H9 (cell line): ENCODE data around the gene NACA. TPM values are rescaled to one million over a fixed set of nuclear protein-coding genes. Genes with fewer than 3 reads are reported as not detected.
A peak's percentile ranks its signal among the peaks of the same experiment; 100 is the strongest.
"Not testable (repeated sequence)": the region's sequence is repeated elsewhere in the genome, so short reads cannot be mapped to it uniquely, and the experiment has no call there.

Experiments
- DNase-seq: peaks from one replicate; pipeline ENCODE4 v3.0.0-alpha.2; 2017
- H2AFZ ChIP-seq: one replicate; pipeline ENCODE4 v1.6.1; 2013; ENCODE audit warnings: mild to moderate bottlenecking, low read length, control low read depth, moderate library complexity
- H2AK5ac ChIP-seq: 2 replicates; pipeline ENCODE4 v1.6.1; 2013; ENCODE audit warnings: low read length, control low read depth, mixed read lengths; ENCODE audit not compliant: insufficient read length
- H2BK120ac ChIP-seq: one replicate; pipeline ENCODE4 v1.6.1; 2013; ENCODE audit warnings: low read depth, mild to moderate bottlenecking, low read length, control low read depth, inconsistent platforms; ENCODE audit not compliant: poor library complexity, severe bottlenecking
- H2BK12ac ChIP-seq: 2 replicates; pipeline ENCODE4 v1.6.1; 2013; ENCODE audit warnings: low read length, control low read depth, mixed read lengths, low read depth; ENCODE audit not compliant: insufficient read length
- H2BK15ac ChIP-seq: 2 replicates; pipeline ENCODE4 v1.6.1; 2013; ENCODE audit warnings: low read depth, low read length, control low read depth
- H2BK20ac ChIP-seq: one replicate; pipeline ENCODE4 v1.6.1; 2013; ENCODE audit warnings: low read depth, mild to moderate bottlenecking, low read length, control low read depth, inconsistent platforms; ENCODE audit not compliant: poor library complexity, severe bottlenecking
- H2BK5ac ChIP-seq: 2 replicates; pipeline ENCODE4 v1.6.1; 2013; ENCODE audit warnings: low read length, control low read depth, mixed read lengths; ENCODE audit not compliant: insufficient read length
- H3K14ac ChIP-seq: 2 replicates; pipeline ENCODE4 v1.6.1; 2013; ENCODE audit warnings: low read length, control low read depth; ENCODE audit not compliant: insufficient read depth
- H3K18ac ChIP-seq: 2 replicates; pipeline ENCODE4 v1.6.1; 2013; ENCODE audit warnings: low read depth, mild to moderate bottlenecking, mixed read lengths, low read length, control low read depth; ENCODE audit not compliant: insufficient read length
- H3K23ac ChIP-seq: 2 replicates; pipeline ENCODE4 v1.6.1; 2013; ENCODE audit warnings: low read length, control low read depth, mixed read lengths, low read depth; ENCODE audit not compliant: insufficient read length
- H3K23me2 ChIP-seq: 2 replicates; pipeline ENCODE4 v1.6.1; 2013; ENCODE audit warnings: low read depth, mild to moderate bottlenecking, mixed read lengths, low read length, control low read depth; ENCODE audit not compliant: insufficient read length, poor library complexity, severe bottlenecking
- H3K27ac ChIP-seq: 2 replicates; pipeline ENCODE4 v1.5.1; 2013; ENCODE audit warnings: low read length, control low read depth, mixed read lengths, low read depth; ENCODE audit not compliant: insufficient read length
- H3K27me3 ChIP-seq: 2 replicates; pipeline ENCODE4 v1.6.1; 2013; ENCODE audit warnings: low read length, control low read depth, inconsistent platforms; ENCODE audit not compliant: insufficient read depth
- H3K4ac ChIP-seq: 2 replicates; pipeline ENCODE4 v1.6.1; 2013; ENCODE audit warnings: low read depth, mild to moderate bottlenecking, control low read depth, inconsistent platforms, low read length, moderate library complexity
- H3K4me1 ChIP-seq: 2 replicates; pipeline ENCODE4 v1.6.1; 2013; ENCODE audit warnings: low read length, control low read depth, inconsistent platforms; ENCODE audit not compliant: insufficient read depth
- H3K4me2 ChIP-seq: 2 replicates; pipeline ENCODE4 v1.6.1; 2013; ENCODE audit warnings: low read length, control low read depth, mixed read lengths; ENCODE audit not compliant: insufficient read length, insufficient read depth
- H3K56ac ChIP-seq: 2 replicates; pipeline ENCODE4 v1.6.1; 2013; ENCODE audit warnings: low read depth, mild to moderate bottlenecking, mixed read lengths, low read length, control low read depth; ENCODE audit not compliant: insufficient read length
- H3K79me1 ChIP-seq: 2 replicates; pipeline ENCODE4 v1.6.1; 2013; ENCODE audit warnings: low read depth, mild to moderate bottlenecking, moderate library complexity, low read length, control low read depth, inconsistent platforms; ENCODE audit not compliant: insufficient read depth, poor library complexity, severe bottlenecking
- H3K79me2 ChIP-seq: 2 replicates; pipeline ENCODE4 v1.6.1; 2013; ENCODE audit warnings: low read length, control low read depth, inconsistent platforms; ENCODE audit not compliant: insufficient read depth
- H3K9ac ChIP-seq: 2 replicates; pipeline ENCODE4 v1.6.1; 2013; ENCODE audit warnings: low read length, control low read depth, mixed read lengths; ENCODE audit not compliant: insufficient read length; ENCODE audit errors: extremely low read depth
- H3K9me3 ChIP-seq: one replicate; pipeline ENCODE4 v1.6.1; 2013; ENCODE audit warnings: low read depth, low read length, inconsistent platforms; ENCODE audit not compliant: control insufficient read depth
- H3T11ph ChIP-seq: one replicate; pipeline ENCODE4 v1.6.1; 2013; ENCODE audit warnings: mild to moderate bottlenecking, low read length, control low read depth, inconsistent platforms
- H4K20me1 ChIP-seq: one replicate; pipeline ENCODE4 v1.6.1; 2013; ENCODE audit not compliant: control insufficient read depth, insufficient read length, insufficient read depth
- H4K5ac ChIP-seq: 2 replicates; pipeline ENCODE4 v1.6.1; 2013; ENCODE audit warnings: low read depth, mild to moderate bottlenecking, mixed read lengths, low read length, control low read depth; ENCODE audit not compliant: insufficient read length
- H4K8ac ChIP-seq: replicated peaks from 2 replicates; pipeline ENCODE4 v1.6.1; 2013; ENCODE audit warnings: low read length, control low read depth, mixed read lengths, low read depth; ENCODE audit not compliant: insufficient read length
- H4K91ac ChIP-seq: 2 replicates; pipeline ENCODE4 v1.6.1; 2013; ENCODE audit warnings: low read depth, mild to moderate bottlenecking, moderate library complexity, mixed read lengths, low read length, control low read depth; ENCODE audit not compliant: insufficient read length
- H3K27ac Mint-ChIP-seq, 3 experiments: 2 replicates in 2 of 3; 3 replicates in 1 of 3; pipeline ENCODE4 v1.8.0; 2020 to 2021; ENCODE audit warnings: mixed read lengths in 3 of 3, mild to moderate bottlenecking in 1 of 3, moderate library complexity in 1 of 3
- H3K27me3 Mint-ChIP-seq: 2 replicates; pipeline ENCODE4 v1.8.0; 2021; ENCODE audit warnings: low read depth, mild to moderate bottlenecking, moderate library complexity, mixed read lengths
- H3K36me3 Mint-ChIP-seq, 3 experiments: 2 replicates in 2 of 3; 3 replicates in 1 of 3; pipeline ENCODE4 v1.8.0; 2020 to 2021; ENCODE audit warnings: low read depth in 3 of 3, mixed read lengths in 3 of 3; ENCODE audit not compliant: insufficient read depth in 1 of 3
- H3K4me1 Mint-ChIP-seq, 2 experiments: 2 replicates each; pipeline ENCODE4 v1.8.0; 2020; ENCODE audit warnings: mixed read lengths in 2 of 2
- H3K4me3 Mint-ChIP-seq, 2 experiments: 2 replicates in 1 of 2; 3 replicates in 1 of 2; pipeline ENCODE4 v1.8.0; 2020 to 2021; ENCODE audit warnings: mild to moderate bottlenecking in 2 of 2, mixed read lengths in 2 of 2, moderate library complexity in 1 of 2
- H3K9me3 Mint-ChIP-seq, 2 experiments: 2 replicates in 1 of 2; 3 replicates in 1 of 2; pipeline ENCODE4 v1.8.0; 2020; ENCODE audit warnings: mild to moderate bottlenecking in 2 of 2, mixed read lengths in 2 of 2, moderate library complexity in 1 of 2
- CTCF ChIP-seq: fragments of 200-600 bp; sonication (generic); conservative IDR thresholded peaks from 3 replicates; pipeline ENCODE4 v1.8.0; 2021; ENCODE audit warnings: antibody characterized with exemption, mild to moderate bottlenecking
- WGBS: extraction: QIAGEN DNeasy Blood & Tissue Kit; methylation state at CpG from one replicate; pipeline ENCODE4 v1.1.7; 2013; ENCODE audit warnings: missing lambda C conversion rate, low lambda C conversion rate, mixed read lengths; ENCODE audit not compliant: insufficient read length; ENCODE audit errors: extremely low coverage; 5-methylcytosine and 5-hydroxymethylcytosine counted together
- total RNA-seq: library from RNA; stranded (reverse); gene quantifications from 2 replicates; pipeline ENCODE4 v1.2.1, GENCODE V29; 2021

The NACA gene
- total RNA-seq, 1 experiment from 2014 or later, result 1,204 TPM

GRCh38 chr12:56709759-56710376 lies 15.2 kb downstream of the NACA start:
- no peak overlapping the region for H3T11ph ChIP-seq
- no peak overlapping the region for H2BK15ac ChIP-seq
- H3K23ac ChIP-seq, result no peak overlapping the region
- H2BK120ac ChIP-seq, result no peak overlapping the region
- no peak overlapping the region for H3K4ac ChIP-seq
- no peak overlapping the region for H3K14ac ChIP-seq
- no peak overlapping the region for H4K91ac ChIP-seq
- H2BK12ac ChIP-seq, result no peak overlapping the region
- no peaks in the 10 kb centered on the region for H3K4me1 ChIP-seq
- H2AFZ ChIP-seq, result no peak overlapping the region
- no peak overlapping the region for H2BK20ac ChIP-seq
- H4K5ac ChIP-seq, result no peak overlapping the region
- DNase-seq, result no peak
- Mint-ChIP-seq H3K4me1 (peaks cover 0 to 5% of the 10 kb centered on the region in 2 experiments; a peak in 2 of 4 replicates), H3K27ac (peak overlapping the region in 1 of 3 experiments; percentile 80; a peak in 2 of 7 replicates), H3K4me3 (no peak overlapping the region), H3K36me3 (peaks cover 32 to 39% (median 36%) of the 10 kb centered on the region in 3 experiments; a peak in 6 of 7 replicates), H3K9me3 (no peaks in the 10 kb centered on the region), H3K27me3 (no peaks in the 10 kb centered on the region)
- H3K79me1 ChIP-seq, result no peaks in the 10 kb centered on the region
- no peaks in the 10 kb centered on the region for H3K79me2 ChIP-seq
- no peak overlapping the region for H3K18ac ChIP-seq
- no peak overlapping the region for H4K8ac ChIP-seq
- no peak overlapping the region for H2AK5ac ChIP-seq
- no peak overlapping the region for H3K4me2 ChIP-seq
- TF ChIP-seq CTCF, result no peak
- no peak overlapping the region for H3K56ac ChIP-seq
- no peaks in the 10 kb centered on the region for H4K20me1 ChIP-seq
- no peak overlapping the region for H2BK5ac ChIP-seq
- no peaks in the 10 kb centered on the region for H3K9me3 ChIP-seq
- no peak overlapping the region for H3K9ac ChIP-seq
- no peak overlapping the region for H3K27ac ChIP-seq
- H3K27me3 ChIP-seq, result no peaks in the 10 kb centered on the region
- no peaks in the 10 kb centered on the region for H3K23me2 ChIP-seq
- WGBS, result no CpG with 5 or more reads among the region's 5 CpGs

- H3K4me1 ChIP-seq, H4K20me1 ChIP-seq, H3K27me3 Mint-ChIP-seq, H3K9me3 Mint-ChIP-seq, DNase-seq, H3K4me3 Mint-ChIP-seq, H3K79me2 ChIP-seq, H3K23me2 ChIP-seq, H3T11ph ChIP-seq, H3K9ac ChIP-seq, H2AFZ ChIP-seq, H3K4me2 ChIP-seq, H3K23ac ChIP-seq, H2AK5ac ChIP-seq, H3K27ac Mint-ChIP-seq, H3K79me1 ChIP-seq, H3K18ac ChIP-seq, H3K14ac ChIP-seq, H3K36me3 Mint-ChIP-seq, H3K56ac ChIP-seq, H2BK20ac ChIP-seq, H4K5ac ChIP-seq, H3K9me3 ChIP-seq, H4K91ac ChIP-seq, H3K27me3 ChIP-seq, H4K8ac ChIP-seq, H2BK5ac ChIP-seq, H2BK15ac ChIP-seq, H2BK120ac ChIP-seq, H3K4ac ChIP-seq, H2BK12ac ChIP-seq, H3K27ac ChIP-seq: not testable (repeated sequence)
- WGBS, result no CpG with 5 or more reads among the region's 5 CpGs
- H3K4me1 Mint-ChIP-seq, result peaks cover 5 to 11% of the 10 kb centered on the region in 2 experiments
Observed at GRCh38 chr12:56704522-56704921, 20.6 kb downstream of the NACA start.
